ENCODE results near the gene MIEF1.

MIEF1 gene

DNA sequence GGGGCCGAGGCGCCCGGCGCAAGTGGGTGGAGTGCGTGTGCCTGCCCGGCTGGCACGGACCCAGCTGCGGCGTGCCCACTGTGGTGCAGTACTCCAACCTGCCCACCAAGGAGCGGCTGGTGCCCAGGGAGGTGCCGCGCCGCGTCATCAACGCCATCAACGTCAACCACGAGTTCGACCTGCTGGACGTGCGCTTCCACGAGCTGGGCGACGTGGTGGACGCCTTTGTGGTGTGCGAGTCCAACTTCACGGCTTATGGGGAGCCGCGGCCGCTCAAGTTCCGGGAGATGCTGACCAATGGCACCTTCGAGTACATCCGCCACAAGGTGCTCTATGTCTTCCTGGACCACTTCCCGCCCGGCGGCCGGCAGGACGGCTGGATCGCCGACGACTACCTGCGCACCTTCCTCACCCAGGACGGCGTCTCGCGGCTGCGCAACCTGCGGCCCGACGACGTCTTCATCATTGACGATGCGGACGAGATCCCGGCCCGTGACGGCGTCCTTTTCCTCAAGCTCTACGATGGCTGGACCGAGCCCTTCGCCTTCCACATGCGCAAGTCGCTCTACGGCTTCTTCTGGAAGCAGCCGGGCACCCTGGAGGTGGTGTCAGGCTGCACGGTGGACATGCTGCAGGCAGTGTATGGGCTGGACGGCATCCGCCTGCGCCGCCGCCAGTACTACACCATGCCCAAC is 14.1 kb upstream of the MIEF1 start:
- Histone ChIP-seq H3K79me2 (ENCODE audit: insufficient read depth, low read length) (no peaks in the 10 kb centered on the region), H3K9me2 (ENCODE audit: low read depth, low read length) (no peaks in the 10 kb centered on the region), H4K20me1 (ENCODE audit: insufficient read depth, low read length) (no peaks in the 10 kb centered on the region), H3K36me3 (ENCODE audit: insufficient read depth, low read length) (peaks cover 86% of the 10 kb centered on the region), H3K4me3 (ENCODE audit: low read depth, low read length, poor library complexity, severe bottlenecking) (no peak overlapping the region), H3K9me3 (ENCODE audit: low read length) (no peaks in the 10 kb centered on the region), H3K9ac (ENCODE audit: low read length) (no peak overlapping the region), H2AFZ (ENCODE audit: low read length) (no peak overlapping the region), H3K27me3 (ENCODE audit: insufficient read depth, low read length) (no peaks in the 10 kb centered on the region), H3K4me1 (ENCODE audit: insufficient read depth, low read length, severe bottlenecking) (no peaks in the 10 kb centered on the region), H3K4me2 (ENCODE audit: low read length) (no peak overlapping the region), H3F3A (ENCODE audit: insufficient read depth, low read length) (no peaks in the 10 kb centered on the region), H3K27ac (ENCODE audit: low read depth, low read length, poor library complexity, severe bottlenecking) (no peak overlapping the region)
- TF ChIP-seq, protein P1, sequence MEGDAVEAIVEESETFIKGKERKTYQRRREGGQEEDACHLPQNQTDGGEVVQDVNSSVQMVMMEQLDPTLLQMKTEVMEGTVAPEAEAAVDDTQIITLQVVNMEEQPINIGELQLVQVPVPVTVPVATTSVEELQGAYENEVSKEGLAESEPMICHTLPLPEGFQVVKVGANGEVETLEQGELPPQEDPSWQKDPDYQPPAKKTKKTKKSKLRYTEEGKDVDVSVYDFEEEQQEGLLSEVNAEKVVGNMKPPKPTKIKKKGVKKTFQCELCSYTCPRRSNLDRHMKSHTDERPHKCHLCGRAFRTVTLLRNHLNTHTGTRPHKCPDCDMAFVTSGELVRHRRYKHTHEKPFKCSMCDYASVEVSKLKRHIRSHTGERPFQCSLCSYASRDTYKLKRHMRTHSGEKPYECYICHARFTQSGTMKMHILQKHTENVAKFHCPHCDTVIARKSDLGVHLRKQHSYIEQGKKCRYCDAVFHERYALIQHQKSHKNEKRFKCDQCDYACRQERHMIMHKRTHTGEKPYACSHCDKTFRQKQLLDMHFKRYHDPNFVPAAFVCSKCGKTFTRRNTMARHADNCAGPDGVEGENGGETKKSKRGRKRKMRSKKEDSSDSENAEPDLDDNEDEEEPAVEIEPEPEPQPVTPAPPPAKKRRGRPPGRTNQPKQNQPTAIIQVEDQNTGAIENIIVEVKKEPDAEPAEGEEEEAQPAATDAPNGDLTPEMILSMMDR (IDR thresholded peaks at IDR 0.05; ENCODE audit: low read length), result no peak
- TF ChIP-seq EZH2 (IDR thresholded peaks at IDR 0.05; ENCODE audit: borderline replicate concordance, low read length), result no peak

DNA sequence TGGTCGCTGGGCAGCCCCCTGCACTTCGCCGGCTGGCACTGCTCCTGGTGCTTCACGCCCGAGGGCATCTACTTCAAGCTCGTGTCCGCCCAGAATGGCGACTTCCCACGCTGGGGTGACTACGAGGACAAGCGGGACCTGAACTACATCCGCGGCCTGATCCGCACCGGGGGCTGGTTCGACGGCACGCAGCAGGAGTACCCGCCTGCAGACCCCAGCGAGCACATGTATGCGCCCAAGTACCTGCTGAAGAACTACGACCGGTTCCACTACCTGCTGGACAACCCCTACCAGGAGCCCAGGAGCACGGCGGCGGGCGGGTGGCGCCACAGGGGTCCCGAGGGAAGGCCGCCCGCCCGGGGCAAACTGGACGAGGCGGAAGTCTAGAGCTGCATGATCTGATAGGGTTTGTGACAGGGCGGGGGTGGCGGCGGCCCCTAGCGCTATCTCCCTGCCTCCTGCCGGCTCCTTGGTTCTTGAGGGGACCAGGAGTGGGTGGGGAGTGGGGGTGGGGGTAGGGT is 13.5 kb upstream of the MIEF1 start:
- Histone ChIP-seq H3F3A (ENCODE audit: insufficient read depth, low read length) (no peaks in the 10 kb centered on the region), H2AFZ (ENCODE audit: low read length) (no peak overlapping the region), H3K9me3 (ENCODE audit: low read length) (no peaks in the 10 kb centered on the region), H4K20me1 (ENCODE audit: insufficient read depth, low read length) (no peaks in the 10 kb centered on the region), H3K4me3 (ENCODE audit: low read depth, low read length, poor library complexity, severe bottlenecking) (no peak overlapping the region), H3K4me2 (ENCODE audit: low read length) (no peak overlapping the region), H3K9me2 (ENCODE audit: low read depth, low read length) (no peaks in the 10 kb centered on the region), H3K36me3 (ENCODE audit: insufficient read depth, low read length) (peaks cover 82% of the 10 kb centered on the region), H3K9ac (ENCODE audit: low read length) (no peak overlapping the region), H3K4me1 (ENCODE audit: insufficient read depth, low read length, severe bottlenecking) (no peaks in the 10 kb centered on the region), H3K27me3 (ENCODE audit: insufficient read depth, low read length) (no peaks in the 10 kb centered on the region), H3K27ac (ENCODE audit: low read depth, low read length, poor library complexity, severe bottlenecking) (no peak overlapping the region), H3K79me2 (ENCODE audit: insufficient read depth, low read length) (no peaks in the 10 kb centered on the region)
- TF ChIP-seq, protein P1 (IDR thresholded peaks at IDR 0.05; ENCODE audit: low read length), result no peak

DNA sequence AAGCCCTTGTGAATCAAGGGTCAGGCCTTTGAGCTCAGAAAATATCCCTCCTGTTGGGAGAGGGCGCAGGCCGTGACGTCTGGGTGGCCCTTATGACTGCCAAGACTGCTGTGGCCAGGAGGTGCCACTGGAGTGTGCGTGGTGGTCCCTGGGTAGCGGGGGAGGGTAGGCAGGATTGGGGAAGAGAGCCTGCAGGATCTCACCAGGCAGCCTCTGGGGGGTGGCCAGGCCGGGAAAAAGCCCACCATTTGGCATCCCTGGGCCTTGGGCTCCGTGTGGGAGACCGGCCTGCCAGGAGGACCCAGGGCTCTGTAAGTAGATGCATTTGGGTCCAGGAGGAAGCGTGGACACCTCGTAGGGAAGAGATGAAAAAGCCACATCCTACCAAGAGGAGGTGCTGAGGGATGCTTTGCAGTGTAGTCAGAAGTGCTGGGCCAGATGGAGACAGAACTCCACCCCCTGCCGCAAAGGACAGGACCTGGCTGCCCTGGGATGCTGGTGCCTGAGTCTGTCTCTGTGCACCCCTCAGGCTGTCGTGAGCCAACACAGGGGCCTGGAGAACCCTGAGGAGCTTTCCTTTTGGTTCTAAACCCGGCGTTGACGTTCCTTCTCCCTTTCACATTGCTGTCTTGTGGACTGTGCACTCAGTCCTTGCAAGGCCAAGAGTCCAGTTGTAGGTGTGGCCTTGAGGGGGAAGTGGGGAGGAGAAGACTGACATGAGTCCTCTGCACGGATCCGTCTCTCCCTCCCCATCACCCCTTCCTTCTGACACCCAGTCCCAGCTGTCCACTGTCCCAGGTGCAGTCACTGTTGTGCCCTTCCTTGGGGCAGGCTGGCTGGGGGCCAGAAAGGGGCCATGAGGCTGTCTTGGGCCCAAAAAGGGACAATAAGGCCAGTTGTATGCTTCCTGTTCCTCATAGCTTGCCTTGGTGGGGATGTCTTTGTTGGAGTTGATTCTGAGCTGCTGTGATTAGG is 12.7 kb upstream of the MIEF1 start:
- no peak overlapping the region for H3K4me3 ChIP-seq (ENCODE audit: low read depth, low read length, poor library complexity, severe bottlenecking)
- no peaks in the 10 kb centered on the region for H3K4me1 ChIP-seq (ENCODE audit: insufficient read depth, low read length, severe bottlenecking)
- H4K20me1 ChIP-seq (ENCODE audit: insufficient read depth, low read length), result no peaks in the 10 kb centered on the region
- H3K79me2 ChIP-seq (ENCODE audit: insufficient read depth, low read length), result no peaks in the 10 kb centered on the region
- peaks cover 74% of the 10 kb centered on the region for H3K36me3 ChIP-seq (ENCODE audit: insufficient read depth, low read length)
- no peak overlapping the region for H3K4me2 ChIP-seq (ENCODE audit: low read length)
- H3K27me3 ChIP-seq (ENCODE audit: insufficient read depth, low read length), result no peaks in the 10 kb centered on the region
- H3K27ac ChIP-seq (ENCODE audit: low read depth, low read length, poor library complexity, severe bottlenecking), result peak overlapping the region; percentile 44
- no peaks in the 10 kb centered on the region for H3F3A ChIP-seq (ENCODE audit: insufficient read depth, low read length)
- no peaks in the 10 kb centered on the region for H3K9me2 ChIP-seq (ENCODE audit: low read depth, low read length)
- H3K9me3 ChIP-seq (ENCODE audit: low read length), result no peaks in the 10 kb centered on the region
- TF ChIP-seq, protein P1 (IDR thresholded peaks at IDR 0.05; ENCODE audit: low read length), result no peak
- no peak for TF ChIP-seq EZH2 (IDR thresholded peaks at IDR 0.05; ENCODE audit: borderline replicate concordance, low read length)
- H3K9ac ChIP-seq (ENCODE audit: low read length), result no peak overlapping the region
- H2AFZ ChIP-seq (ENCODE audit: low read length), result no peak overlapping the region

Data from OCI-LY1 (cell line).